Stimulated activated CD8-positive, alpha-beta memory T cell treated with anti-CD3 and anti-CD28 coated beads, Interleukin-4, amount 100 ng/mL, for 48 hours (primary cell): ENCODE measurements around the gene BRD7.

Experiments
- DNase-seq: peaks from one replicate; pipeline ENCODE4 v3.0.0-alpha.2; 2020

The BRD7 gene

GRCh38 chr16:50368410-50369132 lies at the start of gene BRD7:
TSS of gene BRD7 (minus strand) at chr16:50368988. CDS start at chr16:50368774, 214 bp downstream.
- peak; percentile 76 for DNase-seq

DNA sequence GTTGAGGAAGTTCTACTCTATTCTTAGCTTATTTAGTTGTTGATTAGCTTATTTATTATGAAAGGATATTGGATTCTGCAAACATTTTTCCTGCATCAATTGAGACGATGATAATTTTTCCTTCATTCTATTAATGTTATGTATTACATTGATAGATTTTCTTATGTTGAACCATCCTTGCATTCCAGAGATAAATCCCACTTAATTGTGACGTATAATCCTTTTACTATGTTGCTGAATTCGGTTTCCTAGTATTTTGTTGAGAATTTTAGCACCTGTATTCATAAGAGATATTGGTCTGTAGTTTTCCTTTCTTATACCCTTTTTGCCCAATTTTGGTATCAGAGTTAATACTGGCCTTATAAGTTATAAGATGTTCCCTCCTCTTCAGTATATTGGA lies 47.6 kb upstream of the BRD7 start:
- no peak for DNase-seq

DNA sequence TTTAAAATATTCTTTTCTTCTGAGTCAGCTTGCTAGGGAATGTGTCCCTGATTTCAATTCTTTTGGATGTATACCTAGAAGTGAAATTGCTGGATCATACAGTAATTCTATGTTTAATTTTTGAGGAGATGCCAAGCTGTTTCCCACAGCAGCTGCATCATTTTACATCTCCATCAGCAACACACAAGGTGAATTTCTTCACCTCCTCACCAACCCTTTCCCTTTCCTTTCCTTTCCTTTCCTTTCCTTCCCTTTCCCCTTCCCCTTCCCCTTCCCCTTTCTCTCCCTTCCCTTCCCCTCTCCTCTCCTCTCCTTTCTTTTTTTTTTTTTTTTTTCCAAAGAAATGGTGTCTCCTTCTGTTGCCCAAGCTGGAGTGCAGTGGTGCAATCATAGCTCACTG lies 45.4 kb upstream of the BRD7 start:
- DNase-seq = no peak

GRCh38 chr16:50411034-50411433 lies 42.2 kb upstream of the BRD7 start:
- no peak for DNase-seq

GRCh38 chr16:50408001-50408561 lies 39.3 kb upstream of the BRD7 start:
- no peak for DNase-seq

DNA sequence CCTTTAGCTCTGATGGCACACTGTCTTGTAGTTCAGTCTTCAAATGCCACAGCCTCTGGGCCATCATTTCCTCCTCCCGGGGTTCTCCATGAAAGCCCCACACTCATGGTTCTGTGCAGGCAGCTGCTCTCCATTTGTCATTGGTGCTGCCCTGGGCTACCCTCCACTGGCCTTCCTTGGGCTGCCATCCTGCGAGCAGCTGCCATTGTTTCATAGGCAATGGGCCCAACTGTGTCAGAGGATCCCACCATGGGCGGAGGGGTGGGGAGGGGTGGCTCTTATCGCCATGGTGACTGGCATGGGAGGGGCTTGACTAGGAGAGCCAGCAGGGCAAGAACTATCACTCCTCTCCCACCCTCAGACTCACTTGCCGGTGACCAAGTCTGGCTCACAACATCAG lies 38.6 kb upstream of the BRD7 start:
- no peak for DNase-seq

DNA sequence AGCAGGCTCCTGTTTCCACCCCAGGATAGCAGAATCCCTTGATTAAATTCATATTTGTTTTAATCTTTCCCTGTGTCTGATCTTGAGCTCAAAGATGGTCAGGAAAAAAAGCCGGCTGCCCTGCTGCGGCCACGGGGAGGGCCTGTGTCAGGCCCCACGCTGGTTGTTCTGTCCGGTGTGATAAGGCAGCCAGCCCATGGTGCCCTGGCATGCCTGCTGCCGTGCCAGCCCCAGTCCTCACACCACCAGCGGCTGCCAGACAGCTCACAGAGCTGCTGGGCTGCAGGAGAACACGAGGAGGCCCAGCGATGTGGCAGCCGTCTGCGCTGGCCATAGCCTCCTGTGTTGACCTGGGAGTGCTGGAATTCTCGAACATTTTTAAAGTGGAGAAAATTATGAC lies 34.7 kb upstream of the BRD7 start:
- DNase-seq = no peak

DNA sequence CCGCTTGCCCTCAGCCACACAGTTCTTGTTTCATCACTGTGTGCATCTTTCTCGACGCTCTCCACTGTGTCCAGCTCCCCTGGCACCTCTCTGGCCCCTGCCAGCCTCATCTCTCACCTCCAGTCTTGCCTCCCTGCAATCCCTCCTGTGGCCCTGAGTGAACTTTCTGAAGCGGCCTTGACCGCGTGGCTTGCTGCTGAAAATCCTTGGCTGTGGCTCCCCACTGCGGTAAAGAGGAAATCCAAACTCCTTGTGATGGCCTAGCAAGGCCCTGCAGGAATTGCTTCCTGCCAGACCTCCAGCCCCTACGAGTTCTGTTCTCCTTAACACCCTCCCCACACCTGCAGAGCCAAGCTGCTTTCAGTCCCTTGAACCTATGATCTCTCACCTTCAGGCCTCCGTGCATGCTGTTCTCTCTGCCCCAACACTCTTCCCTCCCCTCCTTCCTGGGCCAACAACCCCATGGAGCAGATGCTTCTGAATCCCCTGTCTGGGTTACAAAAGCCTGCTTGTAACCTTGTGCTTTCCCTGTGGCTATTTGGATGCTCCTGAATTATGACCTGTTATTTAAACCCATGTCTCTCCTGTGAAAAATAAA lies 33.6 kb upstream of the BRD7 start:
- no peak for DNase-seq

GRCh38 chr16:50401355-50401754 lies 32.6 kb upstream of the BRD7 start:
- DNase-seq = no peak

DNA sequence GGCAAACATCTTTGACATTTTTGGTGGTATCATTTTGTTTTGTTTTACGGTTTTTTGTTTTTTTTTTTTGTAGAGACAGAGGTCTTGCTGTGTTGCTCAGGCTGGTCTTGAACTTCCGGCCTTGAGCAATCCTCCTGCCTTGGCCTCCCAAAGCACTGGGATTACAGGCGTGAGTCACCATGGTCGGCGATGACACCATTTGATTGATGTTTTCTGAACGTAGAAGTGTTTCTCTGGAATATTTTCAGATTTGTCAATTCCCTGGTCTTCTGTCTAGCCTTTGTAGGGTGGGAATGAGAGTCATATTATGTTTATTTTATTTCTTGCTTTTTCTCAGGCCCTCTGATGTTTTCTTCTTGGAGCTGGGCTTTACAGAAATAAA lies 32.2 kb upstream of the BRD7 start:
- DNase-seq = no peak

GRCh38 chr16:50400312-50400966 lies 31.7 kb upstream of the BRD7 start:
- DNase-seq = no peak

DNA sequence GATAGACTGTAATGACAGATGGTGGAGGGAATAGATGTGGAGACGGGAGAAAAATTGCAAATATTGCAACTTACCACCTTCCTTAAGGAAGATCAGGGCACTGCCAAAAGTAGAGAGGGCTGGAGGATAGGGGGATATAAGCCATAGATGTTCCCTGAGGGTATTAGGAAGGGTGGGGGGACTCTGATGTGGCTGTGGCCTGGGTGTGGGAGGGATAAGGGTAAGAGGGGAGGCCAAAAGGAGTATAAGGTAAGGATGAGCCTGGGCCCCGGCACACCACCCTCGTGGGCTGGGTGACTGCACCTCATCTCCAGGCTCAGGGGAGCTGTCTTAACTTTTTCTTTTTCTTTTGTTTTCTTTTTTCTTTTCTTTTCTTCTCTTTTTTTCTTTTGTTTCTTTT lies 30.6 kb upstream of the BRD7 start:
- no peak for DNase-seq

- DNase-seq = no peak
Measured at GRCh38 chr16:50398336-50398735, 29.5 kb upstream of the BRD7 start.

- no peak for DNase-seq
Measured at GRCh38 chr16:50396761-50397535, 28.2 kb upstream of the BRD7 start.

DNA sequence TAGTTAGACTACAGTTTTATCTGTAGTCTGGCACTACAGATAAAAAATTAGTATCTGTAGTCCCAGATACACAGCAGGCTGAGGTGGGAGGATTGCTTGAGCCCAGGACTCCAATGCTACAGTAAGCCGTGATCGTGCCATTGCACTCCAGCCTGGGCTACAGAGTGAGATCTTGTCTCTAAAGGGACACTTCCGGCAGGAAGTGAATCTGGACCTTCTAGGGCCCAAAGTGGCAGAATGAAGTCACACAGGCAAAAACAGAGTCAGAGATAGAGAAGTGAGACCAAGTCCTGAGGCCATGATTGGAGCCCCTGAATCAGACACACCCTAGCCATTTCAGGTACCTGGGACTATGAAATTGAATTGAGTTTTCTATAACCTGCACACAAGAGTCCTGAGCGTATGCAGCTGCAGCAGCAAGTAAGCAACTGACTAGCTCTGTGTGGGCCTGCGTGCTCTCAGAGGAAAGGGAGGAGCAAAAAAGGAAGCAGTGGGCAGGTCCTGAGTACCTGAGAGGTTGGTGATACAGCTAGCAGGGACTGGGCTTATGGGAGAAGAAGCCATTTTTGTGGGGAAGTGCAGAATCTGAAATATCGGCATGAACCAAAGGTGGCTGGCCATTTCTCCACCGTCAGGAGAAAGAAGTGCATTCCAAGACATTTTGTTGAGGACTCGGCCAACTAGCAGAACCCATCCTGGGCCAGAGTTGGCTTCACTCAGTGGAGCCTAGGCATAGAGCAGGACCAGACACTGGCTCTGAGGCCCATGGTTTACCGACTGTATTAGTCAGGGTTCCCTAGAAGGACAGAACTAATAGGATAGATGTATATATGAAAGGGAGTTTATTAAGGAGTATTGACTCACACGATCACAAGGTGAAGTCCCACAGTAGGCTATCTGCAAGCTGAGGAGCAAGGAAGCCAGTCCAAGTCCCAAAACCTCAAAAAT lies 27.2 kb upstream of the BRD7 start:
- DNase-seq = no peak

- no peak for DNase-seq
Measured at GRCh38 chr16:50393858-50394802, 25.3 kb upstream of the BRD7 start.

- no peak for DNase-seq
Measured at GRCh38 chr16:50393416-50393815, 24.6 kb upstream of the BRD7 start.

GRCh38 chr16:50390914-50391716 lies 22.3 kb upstream of the BRD7 start:
- DNase-seq = no peak

- DNase-seq = no peak
Measured at GRCh38 chr16:50390371-50390771, 21.6 kb upstream of the BRD7 start.

- DNase-seq = no peak
Measured at GRCh38 chr16:50389900-50390299, 21.1 kb upstream of the BRD7 start.
